ENCODE results near the gene ERC1. TPM values are rescaled to one million over a fixed set of nuclear protein-coding genes. Genes with fewer than 3 reads are reported as not detected.

Gene ERC1
- total and polyA plus RNA-seq, 12 donors: 6.5 to 67.5 (median 47.5) TPM

GRCh38 chr12:1291601-1292332 is 300.7 kb downstream of the ERC1 start:
- Histone ChIP-seq H3K4me3 (no peak overlapping the region), H3K36me3 (peaks cover 0 to 42% (median 3%) of the 10 kb centered on the region in 9 donors), H3K27ac (no peak overlapping the region), H3K27me3 (no peaks in the 10 kb centered on the region), H3K9me3 (no peaks in the 10 kb centered on the region), H3K4me1 (peaks cover 0 to 20% (median 11%) of the 10 kb centered on the region in 9 donors)
- intact Hi-C loops (cut with DNase I): no loop called here
- ATAC-seq: no peak
- TF ChIP-seq, protein P1, sequence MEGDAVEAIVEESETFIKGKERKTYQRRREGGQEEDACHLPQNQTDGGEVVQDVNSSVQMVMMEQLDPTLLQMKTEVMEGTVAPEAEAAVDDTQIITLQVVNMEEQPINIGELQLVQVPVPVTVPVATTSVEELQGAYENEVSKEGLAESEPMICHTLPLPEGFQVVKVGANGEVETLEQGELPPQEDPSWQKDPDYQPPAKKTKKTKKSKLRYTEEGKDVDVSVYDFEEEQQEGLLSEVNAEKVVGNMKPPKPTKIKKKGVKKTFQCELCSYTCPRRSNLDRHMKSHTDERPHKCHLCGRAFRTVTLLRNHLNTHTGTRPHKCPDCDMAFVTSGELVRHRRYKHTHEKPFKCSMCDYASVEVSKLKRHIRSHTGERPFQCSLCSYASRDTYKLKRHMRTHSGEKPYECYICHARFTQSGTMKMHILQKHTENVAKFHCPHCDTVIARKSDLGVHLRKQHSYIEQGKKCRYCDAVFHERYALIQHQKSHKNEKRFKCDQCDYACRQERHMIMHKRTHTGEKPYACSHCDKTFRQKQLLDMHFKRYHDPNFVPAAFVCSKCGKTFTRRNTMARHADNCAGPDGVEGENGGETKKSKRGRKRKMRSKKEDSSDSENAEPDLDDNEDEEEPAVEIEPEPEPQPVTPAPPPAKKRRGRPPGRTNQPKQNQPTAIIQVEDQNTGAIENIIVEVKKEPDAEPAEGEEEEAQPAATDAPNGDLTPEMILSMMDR (IDR thresholded peaks at IDR 0.05): no peak
- 65 to 79% methylated on average over 8 of the region's 8 CpGs for WGBS, 2 donors
- DNase-seq: no peak

DNA sequence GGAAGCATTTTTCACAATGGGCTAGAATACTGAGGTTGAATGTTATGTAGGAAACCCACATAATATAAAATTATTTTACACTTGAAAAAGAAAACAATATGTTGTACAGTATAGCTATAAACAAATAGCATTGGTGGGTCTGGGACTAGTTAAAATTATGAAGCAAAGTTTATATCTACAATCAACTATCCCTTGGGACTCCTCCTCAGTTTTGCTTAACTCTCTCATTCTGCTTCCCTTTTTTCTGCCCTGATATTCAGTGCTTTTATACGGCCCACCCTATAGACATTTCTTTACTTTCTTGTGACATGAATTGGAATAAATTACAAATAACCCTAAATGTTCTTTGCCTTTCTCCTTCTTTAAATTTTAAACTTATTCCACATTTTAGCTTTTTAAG is 302.9 kb downstream of the ERC1 start:
- Histone ChIP-seq H3K4me3 (no peak overlapping the region), H3K27me3 (no peaks in the 10 kb centered on the region), H3K9me3 (no peaks in the 10 kb centered on the region), H3K27ac (no peak overlapping the region), H3K4me1 (peaks cover 0 to 20% (median 11%) of the 10 kb centered on the region in 9 donors), H3K36me3 (peaks cover 0 to 43% (median 10%) of the 10 kb centered on the region in 9 donors)
- ATAC-seq (no peak), DNase-seq (no peak)
- WGBS, 2 donors: 67 to 88% methylated on average over 1 of the region's 1 CpG
- intact Hi-C loops (cut with DNase I): no loop called here
- TF ChIP-seq, protein P1 (IDR thresholded peaks at IDR 0.05): no peak

DNA sequence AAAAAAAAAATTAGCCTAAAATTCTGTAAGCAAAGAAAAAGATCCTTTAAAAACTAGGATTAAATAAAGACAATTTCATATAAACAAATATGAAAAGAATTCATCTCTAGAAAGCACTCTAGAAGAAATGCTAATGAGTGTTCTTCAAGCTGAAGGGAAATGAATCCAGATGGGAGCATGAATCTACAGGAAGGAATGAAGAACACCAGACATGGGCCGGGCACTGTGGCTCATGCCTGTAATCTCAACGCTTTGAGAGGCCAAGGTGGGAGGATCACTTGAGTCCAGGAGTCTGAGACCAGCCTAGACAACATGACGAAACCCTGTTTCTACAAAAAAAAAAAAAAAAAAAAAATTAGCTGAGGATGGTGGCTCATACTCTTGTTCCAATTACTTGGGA is 306.2 kb downstream of the ERC1 start:
- Histone ChIP-seq H3K9me3 (peaks cover 0 to 6% (median 0%) of the 10 kb centered on the region in 11 donors), H3K27me3 (no peaks in the 10 kb centered on the region), H3K4me1 (no peaks in the 10 kb centered on the region), H3K27ac (no peak overlapping the region), H3K36me3 (peaks cover 0 to 34% (median 5%) of the 10 kb centered on the region in 9 donors), H3K4me3 (no peak overlapping the region)
- ATAC-seq (no peak), DNase-seq (no peak)
- TF ChIP-seq, protein P1 (IDR thresholded peaks at IDR 0.05): no peak
- intact Hi-C loops (cut with DNase I): no loop called here
- 95 to 100% methylated on average over 3 of the region's 3 CpGs for WGBS, 2 donors

GRCh38 chr12:1297639-1298175 is 306.7 kb downstream of the ERC1 start:
- WGBS, 2 donors: 94 to 97% methylated on average over 4 of the region's 4 CpGs
- DNase-seq (no peak), ATAC-seq (no peak)
- Histone ChIP-seq H3K36me3 (peaks cover 0 to 34% (median 5%) of the 10 kb centered on the region in 9 donors), H3K9me3 (peaks cover 0 to 6% (median 0%) of the 10 kb centered on the region in 11 donors), H3K27me3 (no peaks in the 10 kb centered on the region), H3K4me1 (no peaks in the 10 kb centered on the region), H3K27ac (no peak overlapping the region), H3K4me3 (no peak overlapping the region)
- TF ChIP-seq, protein P1 (IDR thresholded peaks at IDR 0.05): no peak
- intact Hi-C loops (cut with DNase I): no loop called here

Measured in heart right ventricle (tissue), 16 donors.